Suprapubic skin (tissue), 3 donors: ENCODE measurements around the gene NRTN.

Experiments
- CTCF ChIP-seq, 2 donors: fragments of 200-600 bp in 1 of 2; fragments of 450-650 bp in 1 of 2; sonication (generic) in 1 of 2; IDR thresholded peaks; one replicate each; pipeline ENCODE4 v1.5.1; 2016 to 2019; ENCODE audit warnings: antibody characterized with exemption in 2 of 2, mild to moderate bottlenecking in 1 of 2, moderate library complexity in 1 of 2
- EP300 ChIP-seq: sonication (generic); formaldehyde crosslinking; IDR thresholded peaks from one replicate; pipeline ENCODE4 v1.6.1; 2017; ENCODE audit warnings: antibody characterized with exemption
- POLR2A ChIP-seq, 2 donors: fragments of 450-650 bp; IDR thresholded peaks; one replicate each; pipeline ENCODE4 v1.6.1; 2017; ENCODE audit warnings: antibody characterized with exemption in 2 of 2, mild to moderate bottlenecking in 2 of 2, moderate library complexity in 2 of 2

GRCh38 chr19:5784581-5785147 is 20.2 kb upstream of the NRTN start, which contains the start of gene PRR22:
- TF ChIP-seq CTCF (IDR thresholded peaks at IDR 0.05), result no peak
- TF ChIP-seq POLR2A (IDR thresholded peaks at IDR 0.05), result no peak
- no peak for TF ChIP-seq EP300
